ENCODE measurements around the gene SLC51B. TPM values are rescaled to one million over a fixed set of nuclear protein-coding genes. Genes with fewer than 3 reads are reported as not detected.
"Not testable (repeated sequence)": the region's sequence is repeated elsewhere in the genome, so short reads cannot be mapped to it uniquely, and the experiment has no call there.

Gene SLC51B
- total RNA-seq, 1 experiment from 2014 or later: not detected

DNA sequence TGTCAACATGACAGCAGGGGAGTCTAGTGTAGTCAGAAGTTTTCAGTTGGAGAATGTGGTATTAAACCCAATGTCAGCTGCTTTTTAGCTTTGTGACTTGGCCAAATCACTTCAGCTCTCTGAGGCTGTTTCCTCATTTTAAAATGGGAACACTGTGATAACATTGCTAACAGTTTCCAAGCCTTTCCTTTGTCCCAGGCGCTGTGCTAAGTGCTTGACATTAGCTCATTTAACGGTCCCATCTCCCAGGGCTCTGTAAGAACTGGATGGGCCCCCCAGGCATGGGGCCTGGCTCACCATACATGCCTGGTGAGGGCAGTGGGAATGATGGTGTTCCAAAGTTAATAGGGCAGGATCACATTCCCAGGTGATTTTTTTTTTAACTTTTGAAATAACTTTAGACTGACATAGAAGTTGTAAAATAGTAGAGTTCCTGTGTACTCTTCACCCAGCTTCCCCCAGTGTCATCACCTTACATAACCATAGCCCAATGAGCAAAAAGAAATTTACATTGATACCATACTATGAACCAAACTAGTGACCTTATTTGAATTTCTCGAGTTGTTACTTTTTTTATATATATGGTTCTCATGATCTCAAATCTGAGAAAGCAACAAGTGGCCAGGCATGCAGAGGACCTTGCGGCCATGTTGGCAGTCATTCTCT, 14.9 kb downstream of the SLC51B start:
- in situ Hi-C loops (cut with HindIII; ENCODE audit: low pct_unique_long_range_greater_than_20kb, low sequenced_read_pairs): no loop called here

DNA sequence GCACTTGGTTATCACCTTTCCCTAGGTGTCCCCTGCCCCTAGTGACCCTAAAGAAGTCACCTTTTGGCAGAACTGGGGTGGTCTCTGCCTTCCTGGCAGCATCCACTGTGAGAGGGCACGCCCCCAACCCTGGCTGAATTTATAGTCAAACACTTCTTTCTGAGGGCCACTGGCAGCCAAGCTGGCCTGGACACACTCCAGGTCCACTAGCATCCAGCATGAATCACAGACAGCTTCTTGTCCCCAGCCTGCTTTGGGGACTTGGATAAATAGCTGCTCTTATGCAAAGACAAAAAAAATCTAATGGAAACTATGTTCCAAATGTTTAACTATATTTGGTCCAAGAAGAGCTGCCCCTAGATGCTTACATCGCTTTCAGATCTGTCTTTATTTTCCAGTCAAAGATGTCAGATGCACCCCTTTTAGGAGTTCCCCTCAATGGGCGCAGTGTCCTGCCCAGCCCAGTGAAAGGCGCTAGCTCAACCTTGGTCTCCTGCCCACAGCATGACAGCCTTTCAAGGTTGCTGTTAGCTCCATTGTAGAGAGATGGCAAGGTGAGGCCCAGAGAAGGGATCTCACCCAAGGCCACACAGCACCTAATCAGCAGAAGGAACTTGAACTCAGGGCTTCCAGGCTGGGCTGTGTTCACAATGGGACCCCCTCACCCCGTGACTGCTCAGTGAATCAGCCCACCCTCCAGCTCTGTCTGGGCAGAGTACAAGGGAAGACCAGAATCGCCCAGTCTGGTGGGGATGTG, 15.6 kb downstream of the SLC51B start:
- no peak for DNase-seq (ENCODE audit: low read depth)
- in situ Hi-C loops (cut with HindIII; ENCODE audit: low pct_unique_long_range_greater_than_20kb, low sequenced_read_pairs): no loop called here

More for the DNA sequence above, 14.9 kb downstream of the SLC51B start:
- no peak for DNase-seq (ENCODE audit: low read depth)

DNA sequence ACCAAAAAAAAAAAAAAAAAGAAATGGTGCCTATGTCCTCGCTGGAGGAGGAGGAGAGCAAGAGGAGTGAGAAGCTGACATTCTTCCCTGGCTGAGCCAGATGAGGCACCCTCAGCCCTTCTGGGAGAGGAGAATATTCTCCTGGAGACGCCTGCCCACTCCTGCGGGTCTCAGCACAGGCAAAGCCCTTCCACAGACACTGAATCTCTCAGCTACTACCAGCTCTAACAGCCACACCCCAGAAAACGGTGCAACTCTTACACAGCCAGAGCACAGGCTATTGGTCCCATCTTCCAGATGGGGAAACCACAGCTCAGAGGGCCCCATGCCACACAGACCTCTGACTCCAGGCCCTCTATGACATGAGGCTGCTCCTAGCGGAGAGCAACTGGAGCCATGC, 16.9 kb downstream of the SLC51B start:
- in situ Hi-C loops (cut with HindIII; ENCODE audit: low pct_unique_long_range_greater_than_20kb, low sequenced_read_pairs): no loop called here

DNA sequence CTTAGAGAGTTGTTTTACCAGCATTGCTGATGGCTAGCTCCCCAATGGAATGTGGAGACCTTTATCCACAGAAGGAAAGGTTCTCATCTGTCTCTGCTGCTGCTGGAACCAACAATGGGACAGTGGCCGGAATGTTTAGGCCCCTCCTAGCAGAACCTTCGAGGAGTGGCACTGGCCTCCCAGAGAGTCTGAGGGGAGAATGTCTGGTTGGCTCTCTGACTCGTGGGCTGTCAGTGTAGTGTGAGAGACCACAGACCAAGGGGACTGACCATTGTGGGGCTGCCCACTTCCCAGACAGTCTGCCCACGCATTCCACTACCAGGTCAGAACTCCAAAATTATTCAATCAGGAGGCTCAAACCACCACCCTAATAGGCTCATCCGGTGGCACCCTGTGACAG, 17.5 kb downstream of the SLC51B start:
- DNase-seq (ENCODE audit: low read depth): no peak
- in situ Hi-C loops (cut with HindIII; ENCODE audit: low pct_unique_long_range_greater_than_20kb, low sequenced_read_pairs): no loop called here

More for the DNA sequence above, 16.9 kb downstream of the SLC51B start:
- no peak for DNase-seq (ENCODE audit: low read depth)

DNA sequence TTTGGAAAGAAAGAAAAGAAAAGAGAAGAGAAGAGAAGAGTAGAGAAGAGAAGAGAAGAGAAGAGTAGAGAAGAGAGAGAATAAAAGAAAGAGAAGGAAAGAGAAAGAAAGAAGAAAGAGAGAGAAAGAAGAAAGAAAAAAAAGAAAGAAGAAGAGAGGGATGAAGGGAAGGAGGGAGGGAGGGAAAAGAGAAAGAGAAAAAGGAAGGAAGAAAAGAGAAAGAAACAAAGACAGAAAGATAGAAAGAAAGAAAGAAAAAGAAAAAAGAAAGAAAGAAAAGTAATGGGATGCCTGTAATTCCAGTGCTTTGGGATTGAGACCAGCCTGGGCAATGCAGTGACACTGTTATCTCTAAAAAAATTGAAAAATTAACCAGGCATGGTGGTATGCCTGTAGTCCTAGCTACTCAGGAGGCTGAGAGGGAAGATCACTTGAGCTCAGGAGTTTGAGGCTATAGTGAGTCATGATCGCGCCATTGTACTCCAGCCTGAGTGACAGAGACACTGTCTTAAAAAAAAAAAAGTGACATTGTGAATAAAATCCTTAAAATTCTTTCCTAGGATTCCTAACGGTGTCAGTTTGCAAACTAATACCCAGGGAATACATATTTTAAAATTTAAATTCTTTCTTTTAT, 20.9 kb downstream of the SLC51B start:
- in situ Hi-C loops (cut with HindIII; ENCODE audit: low pct_unique_long_range_greater_than_20kb, low sequenced_read_pairs): no loop called here
- peak; percentile 27 for DNase-seq (ENCODE audit: low read depth)

DNA sequence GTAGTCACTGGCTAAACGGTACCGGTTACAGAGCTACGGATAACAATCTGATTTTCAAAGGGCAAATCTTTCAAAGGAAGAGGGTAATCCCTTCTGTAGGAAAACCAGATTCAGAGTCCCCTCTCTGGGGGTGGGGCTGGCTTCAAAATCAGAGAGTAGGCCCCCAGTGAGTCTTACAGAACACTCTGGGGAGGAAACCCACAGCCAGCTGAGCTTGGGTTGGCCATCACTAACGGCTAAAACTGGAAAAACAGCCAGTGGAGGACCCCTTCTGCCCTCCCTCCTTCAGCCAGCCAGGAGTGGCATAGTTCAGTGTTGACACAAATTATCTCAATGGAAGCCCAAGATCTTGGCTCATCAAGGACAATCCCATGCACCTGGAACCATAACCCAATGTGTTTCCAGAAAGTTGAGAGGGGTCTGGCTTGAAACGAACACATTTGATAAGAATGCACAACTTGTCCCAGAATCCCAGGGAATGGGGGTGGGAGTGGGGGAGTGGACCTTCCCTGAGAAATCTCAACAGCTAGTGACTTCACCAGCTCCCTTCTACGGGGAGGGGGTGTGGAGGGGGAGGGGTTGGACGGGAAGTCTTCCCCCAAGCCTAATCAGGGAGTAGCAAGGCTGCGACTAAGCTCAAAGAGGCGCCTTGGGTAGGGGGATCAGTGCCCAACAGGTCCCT, 21.6 kb downstream of the SLC51B start:
- DNase-seq (ENCODE audit: low read depth): no peak
- in situ Hi-C loops (cut with HindIII; ENCODE audit: low pct_unique_long_range_greater_than_20kb, low sequenced_read_pairs): no loop called here

DNA sequence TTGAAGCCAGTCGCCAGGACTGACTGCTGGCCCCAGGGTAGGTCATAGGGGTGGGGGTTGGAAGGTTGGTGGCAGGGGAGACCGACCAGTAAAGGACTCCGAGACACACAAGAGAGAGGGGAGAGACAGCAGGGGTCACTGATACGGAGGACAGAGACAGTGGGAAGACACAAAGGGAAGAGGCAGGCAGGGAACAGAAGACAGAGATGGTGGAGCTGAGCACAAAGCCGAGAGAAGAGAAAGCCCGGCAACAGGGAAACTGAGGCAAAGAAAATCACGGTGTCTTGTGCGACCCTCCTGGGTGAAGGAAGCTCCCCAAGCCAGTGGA, 22.1 kb downstream of the SLC51B start:
- DNase-seq (ENCODE audit: low read depth): no peak
- in situ Hi-C loops (cut with HindIII; ENCODE audit: low pct_unique_long_range_greater_than_20kb, low sequenced_read_pairs): no loop called here

DNA sequence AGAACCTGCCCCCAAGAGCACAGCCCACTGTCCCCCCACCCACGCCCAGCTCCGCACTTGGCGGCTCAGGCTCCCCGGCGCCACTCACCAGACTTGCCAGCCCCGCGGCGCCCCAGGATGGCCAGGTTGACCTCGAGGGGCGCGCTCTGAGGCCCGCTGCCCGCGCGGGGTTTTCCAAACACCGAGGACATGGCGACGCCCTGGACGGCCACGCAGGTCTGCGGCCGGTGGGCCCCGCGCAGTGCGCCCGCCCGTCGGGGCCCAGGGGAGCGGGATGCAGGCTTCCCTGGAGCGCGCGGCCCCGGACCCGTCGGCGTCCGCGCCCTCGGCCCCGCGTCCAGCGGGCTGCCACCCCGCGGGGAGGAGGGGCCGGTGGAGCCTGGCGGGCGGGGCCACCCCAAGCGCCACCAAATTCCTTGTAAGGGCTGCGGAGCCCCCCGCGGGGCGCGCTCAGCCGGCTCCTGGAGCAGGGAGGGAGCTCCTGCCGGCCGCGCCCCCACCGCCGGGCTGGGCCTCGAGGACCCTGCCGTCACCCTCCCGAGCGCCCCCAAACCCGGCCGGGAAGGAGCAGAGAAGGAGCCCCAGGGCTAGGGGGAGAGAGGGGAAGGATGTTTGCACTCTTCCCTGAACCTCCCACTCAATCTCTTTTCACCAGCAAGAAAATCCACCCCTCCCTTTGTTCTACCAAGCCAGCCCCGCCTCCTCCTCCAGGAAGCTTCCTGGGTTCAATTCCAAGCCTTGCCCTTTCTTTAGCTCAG, 22.6 kb downstream of the SLC51B start, which contains the start of gene RASL12:
Gene RASL12 (minus strand): TSS at position 347 of the 758 bp plus-strand sequence. CDS start 156 bp downstream, at position 191.
- no peak for DNase-seq (ENCODE audit: low read depth)
- in situ Hi-C loops (cut with HindIII; ENCODE audit: low pct_unique_long_range_greater_than_20kb, low sequenced_read_pairs): no loop called here

DNA sequence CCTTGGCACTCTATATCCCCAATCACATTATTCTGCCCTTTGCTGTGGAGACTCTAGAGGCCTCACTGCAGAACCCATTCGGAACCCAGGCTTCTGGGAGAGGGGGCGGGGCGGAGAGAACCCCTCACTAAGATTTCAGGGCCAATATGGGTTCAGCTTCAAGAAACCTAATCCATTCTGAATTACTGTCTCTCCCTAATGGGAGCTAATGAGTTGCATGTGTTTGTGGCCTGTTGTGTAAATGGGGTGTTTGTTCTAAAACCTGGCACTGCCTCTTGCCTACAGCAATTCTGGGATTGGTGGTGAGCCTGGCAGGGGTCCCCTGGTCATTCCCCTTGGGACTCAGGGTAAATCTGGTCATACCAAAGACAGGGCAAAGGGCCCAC, 23.2 kb downstream of the SLC51B start:
- DNase-seq (ENCODE audit: low read depth): no peak
- in situ Hi-C loops (cut with HindIII; ENCODE audit: low pct_unique_long_range_greater_than_20kb, low sequenced_read_pairs): no loop called here

DNA sequence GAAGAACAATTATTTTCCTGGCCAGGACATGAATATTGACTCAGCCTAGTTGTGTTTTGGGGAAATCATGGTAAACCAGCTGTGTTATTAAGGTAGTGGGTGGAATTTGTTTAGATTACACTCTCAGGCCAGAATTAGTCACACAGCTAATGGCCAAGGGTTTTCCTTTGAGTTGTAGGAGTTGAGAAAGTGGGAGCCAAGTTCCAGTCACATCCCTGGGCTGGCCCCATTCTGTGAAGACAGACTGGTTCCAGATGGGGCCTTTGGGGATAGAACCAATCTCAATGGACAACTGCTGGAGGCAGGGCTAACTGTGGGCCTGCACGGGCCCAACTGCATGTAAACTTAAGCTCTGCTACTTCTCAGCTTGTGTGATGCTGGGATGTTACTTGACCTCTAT, 24.0 kb downstream of the SLC51B start:
- in situ Hi-C loops (cut with HindIII; ENCODE audit: low pct_unique_long_range_greater_than_20kb, low sequenced_read_pairs): no loop called here
- no peak for DNase-seq (ENCODE audit: low read depth)

DNA sequence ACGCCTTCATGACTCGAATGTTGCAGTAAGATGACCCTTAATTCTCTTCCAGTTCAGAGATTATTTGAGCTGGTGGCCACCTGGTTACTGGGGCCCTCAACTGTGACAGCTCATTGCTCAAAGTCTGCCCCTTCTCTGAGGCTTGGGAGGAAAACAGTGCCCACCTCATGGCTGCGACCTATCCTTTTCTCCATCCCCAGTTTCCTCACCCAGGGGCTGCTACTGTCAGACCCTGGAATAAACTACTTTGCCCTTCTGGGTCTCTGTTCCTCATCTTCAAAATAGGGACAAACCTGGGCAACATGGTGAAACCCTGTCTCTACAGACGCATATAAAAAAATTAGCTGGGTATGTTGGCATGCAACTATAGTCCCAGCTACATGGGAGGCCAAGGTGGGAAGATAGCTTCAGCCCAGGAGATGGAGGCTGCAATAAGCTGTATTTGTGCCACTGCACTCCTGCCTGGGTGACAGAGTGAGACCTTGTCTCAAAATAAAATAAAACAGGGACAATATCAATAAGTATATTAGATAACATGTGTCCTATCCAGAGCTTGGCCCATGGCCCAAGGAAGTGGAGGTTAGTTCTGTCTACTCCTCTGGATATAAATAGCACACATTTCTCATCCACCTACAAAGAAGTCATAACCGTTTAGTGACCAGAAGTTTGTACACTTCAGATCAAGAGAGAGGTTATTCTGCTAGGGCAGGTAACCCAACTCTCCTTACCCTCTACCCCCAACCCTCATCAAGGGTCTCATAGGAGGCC, 24.8 kb downstream of the SLC51B start:
- DNase-seq (ENCODE audit: low read depth): no peak
- in situ Hi-C loops (cut with HindIII; ENCODE audit: low pct_unique_long_range_greater_than_20kb, low sequenced_read_pairs): no loop called here

DNA sequence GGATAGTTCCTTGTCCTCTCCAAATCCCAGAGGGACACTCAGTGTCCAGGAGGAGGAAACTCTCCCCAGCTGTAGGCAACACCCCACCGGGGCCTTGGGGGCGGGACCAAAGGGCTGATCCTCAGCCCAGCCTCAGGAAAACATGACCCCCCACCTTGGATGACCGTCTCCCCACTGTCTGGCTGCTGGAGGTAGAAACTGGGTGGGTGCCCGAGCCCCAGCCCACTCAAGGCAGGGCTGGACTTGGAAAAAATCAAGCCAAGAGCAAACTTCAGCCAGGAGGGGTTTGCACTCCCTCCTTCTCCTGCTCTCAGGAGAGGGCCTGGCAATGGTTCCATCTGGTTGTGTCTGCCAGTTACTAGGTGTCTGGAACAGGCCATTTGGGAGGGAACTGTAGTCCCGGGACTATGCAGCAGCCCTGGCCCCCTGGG, 26.2 kb downstream of the SLC51B start:
- in situ Hi-C loops (cut with HindIII; ENCODE audit: low pct_unique_long_range_greater_than_20kb, low sequenced_read_pairs): no loop called here
- DNase-seq (ENCODE audit: low read depth): no peak

DNA sequence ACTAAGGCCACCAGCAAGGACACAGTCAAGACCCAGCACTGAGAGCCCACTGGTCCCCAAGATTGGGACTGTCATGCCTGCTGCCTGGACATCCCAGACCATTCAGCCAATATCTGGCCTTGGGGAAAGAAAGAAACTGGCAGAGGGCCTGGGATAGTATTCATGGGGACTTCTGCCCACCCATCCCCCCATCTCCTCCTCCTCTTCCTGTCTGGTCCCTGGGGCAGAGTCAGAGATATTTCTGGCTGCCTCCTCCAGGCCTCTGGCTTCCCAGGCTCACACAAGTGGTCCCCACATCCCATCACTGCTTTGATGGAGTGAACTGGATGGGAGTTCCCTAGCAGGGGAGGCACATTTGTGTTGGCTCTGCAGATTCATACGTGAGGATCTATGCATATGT, 26.8 kb downstream of the SLC51B start:
- in situ Hi-C loops (cut with HindIII; ENCODE audit: low pct_unique_long_range_greater_than_20kb, low sequenced_read_pairs): no loop called here
- no peak for DNase-seq (ENCODE audit: low read depth)

DNA sequence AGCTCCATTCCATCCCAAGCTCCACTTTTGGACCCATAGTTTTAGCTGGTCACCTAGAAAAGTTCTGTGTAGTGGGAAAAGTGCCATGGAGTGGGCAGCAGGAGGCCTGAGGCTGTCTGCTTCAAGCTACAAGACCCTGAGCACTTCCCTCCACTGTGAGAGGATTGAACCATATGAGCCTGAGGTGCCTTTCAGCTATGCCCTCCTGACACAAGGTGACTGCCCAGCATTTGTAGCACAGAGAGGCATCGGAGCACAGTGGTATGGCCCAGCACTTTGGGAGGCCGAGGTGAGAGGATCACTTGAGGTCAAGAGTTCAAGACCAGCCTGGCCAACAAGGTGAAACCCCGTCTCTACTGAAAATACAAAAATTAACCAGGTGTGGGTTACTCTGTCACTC, 27.4 kb downstream of the SLC51B start:
- DNase-seq (ENCODE audit: low read depth): no peak
- in situ Hi-C loops (cut with HindIII; ENCODE audit: low pct_unique_long_range_greater_than_20kb, low sequenced_read_pairs): no loop called here

DNA sequence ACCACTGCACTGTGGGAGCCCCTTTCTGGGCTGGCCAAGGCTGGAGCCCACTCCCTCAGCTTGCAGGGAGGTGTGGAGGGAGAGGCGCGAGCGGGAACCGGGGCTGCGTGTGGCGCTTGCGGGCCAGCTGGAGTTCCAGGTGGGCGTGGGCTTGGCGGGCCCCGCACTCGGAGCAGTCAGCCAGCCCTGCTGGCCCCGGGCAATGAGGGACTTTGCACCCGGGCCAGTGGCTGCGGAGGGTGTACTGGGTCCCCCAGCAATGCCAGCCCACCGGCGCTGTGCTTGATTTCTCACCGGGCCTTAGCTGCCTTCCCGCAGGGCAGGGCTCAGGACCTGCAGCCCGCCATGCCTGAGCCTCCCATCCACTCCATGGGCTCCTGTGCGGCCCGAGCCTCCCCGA, 29.8 kb downstream of the SLC51B start:
- in situ Hi-C loops (cut with HindIII; ENCODE audit: low pct_unique_long_range_greater_than_20kb, low sequenced_read_pairs); DNase-seq (ENCODE audit: low read depth): not testable (repeated sequence)

DNA sequence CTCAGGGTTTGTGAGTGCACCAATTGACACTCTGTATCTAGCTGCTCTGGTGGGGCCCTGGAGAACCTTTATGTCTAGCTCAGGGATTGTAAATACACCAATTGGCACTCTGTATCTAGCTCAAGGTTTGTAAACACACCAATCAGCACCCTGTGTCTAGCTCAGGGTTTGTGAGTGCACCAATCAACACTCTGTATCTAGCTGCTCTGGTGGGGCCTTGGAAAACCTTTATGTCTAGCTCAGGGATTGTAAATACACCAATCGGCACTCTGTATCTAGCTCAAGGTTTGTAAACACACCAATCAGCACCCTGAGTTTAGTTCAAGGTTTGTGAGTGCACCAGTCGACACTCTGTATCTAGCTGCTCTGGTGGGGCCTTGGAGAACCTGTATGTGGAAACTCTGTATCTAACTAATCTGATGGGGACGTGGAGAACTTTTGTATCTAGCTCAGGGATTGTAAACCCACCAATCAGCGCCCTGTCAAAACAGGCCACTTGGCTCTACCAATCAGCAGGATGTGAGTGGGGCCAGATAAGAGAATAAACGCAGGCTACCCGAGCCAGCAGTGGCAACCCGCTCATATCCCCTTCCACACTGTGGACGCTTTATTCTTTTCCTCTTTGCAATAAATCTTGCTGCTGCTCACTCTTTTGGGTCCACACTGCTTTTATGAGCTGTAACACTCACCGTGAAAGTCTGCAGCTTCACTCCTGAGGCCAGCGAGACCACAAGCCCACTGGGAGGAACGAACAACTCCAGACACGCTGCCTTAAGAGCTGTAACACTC, 30.6 kb downstream of the SLC51B start:
- DNase-seq (ENCODE audit: low read depth); in situ Hi-C loops (cut with HindIII; ENCODE audit: low pct_unique_long_range_greater_than_20kb, low sequenced_read_pairs): not testable (repeated sequence)
